GM18511 (cell line): ENCODE results near the gene CCL18.
"Not testable (repeated sequence)": the region's sequence is repeated elsewhere in the genome, so short reads cannot be mapped to it uniquely, and the experiment has no call there.

ENCODE experiments used
- ATAC-seq: cut with Tn5 transposase; IDR thresholded peaks from one replicate; pipeline ENCODE4 v1.9.1; 2021; ENCODE audit warnings: mild to moderate bottlenecking, moderate library complexity; ENCODE audit not compliant: unreplicated experiment

The CCL18 gene

GRCh38 chr17:36070427-36070826 is 6.4 kb downstream of the CCL18 start:
- no peak for ATAC-seq

GRCh38 chr17:36071751-36072150 is 7.7 kb downstream of the CCL18 start:
- no peak for ATAC-seq

GRCh38 chr17:36072431-36073121 is 8.5 kb downstream of the CCL18 start:
- peak; percentile 73 for ATAC-seq

DNA sequence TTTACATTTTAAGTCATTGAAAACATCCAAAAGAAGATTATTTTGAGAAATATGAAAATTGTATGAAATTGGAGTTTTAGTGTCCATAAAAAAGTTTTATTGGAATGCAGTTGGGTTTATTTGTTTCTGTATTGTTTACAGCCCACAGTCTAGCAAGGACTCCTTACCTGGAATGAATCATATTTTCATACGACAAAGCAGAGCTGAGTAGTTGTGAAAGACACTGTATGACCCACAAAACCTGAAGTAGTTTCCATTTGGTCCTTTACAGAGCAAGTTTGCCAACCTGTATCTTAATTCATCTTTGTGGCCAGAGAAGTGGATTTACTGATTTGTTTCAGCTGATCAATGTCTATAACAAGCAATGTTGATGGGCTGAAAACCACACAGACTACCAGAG is 10.3 kb downstream of the CCL18 start:
- ATAC-seq = no peak

DNA sequence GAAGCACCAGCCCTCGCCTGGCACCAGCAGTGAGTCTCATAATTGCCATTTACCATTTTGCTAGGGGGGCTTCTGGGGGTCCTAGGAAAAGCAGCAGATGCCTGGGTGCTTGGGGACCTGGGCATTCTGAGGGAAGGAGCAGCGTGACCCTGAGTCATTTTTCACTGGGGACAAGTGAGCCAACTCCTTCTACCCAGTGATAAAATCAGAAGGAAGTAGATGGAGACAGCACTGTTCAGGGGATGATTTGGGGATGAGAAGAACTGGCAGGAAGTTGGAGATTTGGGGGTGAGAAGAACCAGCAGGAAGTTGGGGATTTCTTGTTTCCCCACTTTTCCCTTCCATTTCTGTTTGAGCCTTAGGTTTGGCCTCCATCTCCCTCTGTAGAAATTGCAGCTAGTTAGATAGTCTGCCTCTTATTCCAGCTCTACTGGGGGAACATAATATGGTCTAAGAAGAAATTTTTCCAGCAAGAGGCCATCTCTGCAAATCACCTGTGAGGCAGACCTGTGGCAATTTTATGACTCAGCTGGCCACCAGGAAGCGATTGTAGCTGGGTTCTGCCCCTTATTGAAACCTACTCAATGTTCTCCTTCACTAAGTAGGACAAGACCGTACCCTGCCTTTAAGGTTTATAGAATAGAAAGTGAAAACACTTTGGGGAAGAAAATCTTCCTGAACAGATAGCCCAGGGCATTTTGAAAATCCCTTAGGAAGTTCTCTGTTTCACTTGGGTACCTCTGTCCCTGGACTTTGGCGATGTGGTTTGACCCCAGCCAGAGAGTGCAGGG is 17.8 kb downstream of the CCL18 start:
- peak; percentile 47 for ATAC-seq

- peak; percentile 69 for ATAC-seq
Observed at GRCh38 chr17:36082482-36083120, 18.5 kb downstream of the CCL18 start.

DNA sequence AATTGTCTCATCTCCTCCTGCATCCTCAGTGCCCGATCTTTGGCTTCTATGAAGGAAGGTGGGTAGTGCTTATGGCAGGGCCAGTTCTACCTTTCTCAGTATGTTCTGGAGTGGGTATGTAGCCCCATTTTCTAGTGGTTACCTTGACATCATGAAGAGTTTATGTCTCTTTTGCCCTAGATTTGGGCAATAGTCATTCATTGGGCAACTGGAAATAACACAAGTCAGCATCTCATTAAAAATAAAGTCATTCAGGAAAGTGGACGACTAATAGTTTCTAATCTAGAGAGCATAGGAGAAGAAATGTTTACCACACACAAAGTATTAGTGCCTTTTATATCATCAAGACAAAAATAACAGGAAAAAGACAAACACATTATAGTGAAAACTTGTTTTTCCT is 19.6 kb downstream of the CCL18 start:
- ATAC-seq = not testable (repeated sequence)

GRCh38 chr17:36085765-36086164 is 21.7 kb downstream of the CCL18 start:
- ATAC-seq = no peak

GRCh38 chr17:36086791-36087190 is 22.7 kb downstream of the CCL18 start:
- ATAC-seq = no peak

- not testable (repeated sequence) for ATAC-seq
Observed at GRCh38 chr17:36087471-36087870, 23.4 kb downstream of the CCL18 start.

GRCh38 chr17:36087897-36088572 is 24.0 kb downstream of the CCL18 start:
- not testable (repeated sequence) for ATAC-seq

DNA sequence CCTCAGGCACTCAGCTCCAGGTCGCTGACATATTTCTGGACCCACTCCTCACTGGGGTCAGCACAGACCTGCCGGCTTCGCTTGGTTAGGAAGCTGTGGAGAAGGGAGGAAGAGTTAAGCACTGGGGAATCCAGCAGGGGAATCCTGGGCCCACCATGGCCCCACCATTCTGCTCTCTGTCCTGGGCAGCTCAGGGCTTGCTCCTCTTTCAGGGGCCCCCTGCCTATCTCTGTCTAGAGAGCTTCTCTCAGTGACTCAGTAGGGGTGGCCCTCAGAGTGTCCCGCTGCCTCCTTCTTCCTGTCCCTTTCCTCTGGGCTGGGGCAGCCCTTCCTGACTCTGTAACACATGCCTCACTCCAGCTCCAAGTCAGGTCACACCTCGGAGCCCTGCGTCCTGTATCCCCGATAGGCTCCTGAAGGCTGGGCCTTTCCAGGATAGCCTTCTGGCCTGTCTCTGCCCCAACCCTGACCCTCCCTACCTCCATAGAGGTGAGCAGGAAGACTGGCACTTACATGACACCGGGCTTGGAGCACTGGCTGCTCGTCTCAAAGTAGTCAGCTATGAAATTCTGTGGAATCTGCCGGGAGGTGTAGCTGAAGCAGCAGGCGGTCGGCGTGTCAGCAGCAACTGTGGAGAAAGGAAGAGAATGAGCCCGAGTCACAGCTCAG is 24.7 kb downstream of the CCL18 start:
- ATAC-seq = no peak

- no peak for ATAC-seq
Observed at GRCh38 chr17:36089339-36089865, 25.3 kb downstream of the CCL18 start.

GRCh38 chr17:36089888-36090836 is 26.1 kb downstream of the CCL18 start, which contains the start of gene CCL3:
Gene CCL3 (minus strand): TSS chr17:36090143. CDS start chr17:36090058, 85 bp downstream.
- ATAC-seq = peak; percentile 78

DNA sequence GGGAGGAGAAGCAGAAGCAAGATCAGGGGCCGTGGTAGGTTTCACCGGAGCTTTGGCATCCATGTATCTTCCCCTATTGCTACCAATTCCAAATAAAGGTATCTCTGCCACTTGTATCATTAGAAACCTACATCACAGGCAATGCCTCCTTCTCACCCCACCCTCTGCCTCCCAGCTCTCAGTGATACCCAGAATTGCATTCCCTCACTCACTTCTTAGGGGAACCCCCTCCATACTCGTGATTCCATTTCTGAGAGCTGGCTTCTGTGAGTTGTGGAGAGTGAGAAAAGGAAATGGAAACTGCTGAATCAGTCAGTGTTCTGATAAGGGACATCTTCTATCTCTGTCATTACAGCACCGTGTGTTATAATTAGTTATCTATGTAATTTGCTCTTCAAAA is 28.2 kb downstream of the CCL18 start:
- ATAC-seq = no peak

- not testable (repeated sequence) for ATAC-seq
Observed at GRCh38 chr17:36092715-36093114, 28.6 kb downstream of the CCL18 start.

DNA sequence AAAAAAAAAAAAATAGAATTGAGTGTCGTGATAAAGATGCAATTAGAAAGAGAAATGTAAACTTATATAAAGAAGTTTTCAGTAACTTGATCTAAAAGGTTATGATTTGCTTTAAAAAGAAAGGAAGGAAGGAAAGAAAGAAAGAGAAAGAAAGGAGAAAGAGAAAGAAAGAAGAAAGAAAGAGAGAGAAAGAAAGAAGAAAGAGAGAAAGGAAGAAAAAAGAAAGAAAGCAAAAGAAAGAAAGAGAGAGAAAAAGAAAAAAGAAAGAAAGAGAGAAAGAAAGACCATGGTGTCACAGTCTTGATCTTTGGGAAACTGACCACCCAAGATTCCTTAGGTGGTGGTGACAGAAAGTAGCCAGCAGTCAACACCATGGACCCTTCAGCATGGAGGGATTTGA is 30.2 kb downstream of the CCL18 start:
- ATAC-seq = no peak

- ATAC-seq = no peak
Observed at GRCh38 chr17:36094746-36095145, 30.7 kb downstream of the CCL18 start.

DNA sequence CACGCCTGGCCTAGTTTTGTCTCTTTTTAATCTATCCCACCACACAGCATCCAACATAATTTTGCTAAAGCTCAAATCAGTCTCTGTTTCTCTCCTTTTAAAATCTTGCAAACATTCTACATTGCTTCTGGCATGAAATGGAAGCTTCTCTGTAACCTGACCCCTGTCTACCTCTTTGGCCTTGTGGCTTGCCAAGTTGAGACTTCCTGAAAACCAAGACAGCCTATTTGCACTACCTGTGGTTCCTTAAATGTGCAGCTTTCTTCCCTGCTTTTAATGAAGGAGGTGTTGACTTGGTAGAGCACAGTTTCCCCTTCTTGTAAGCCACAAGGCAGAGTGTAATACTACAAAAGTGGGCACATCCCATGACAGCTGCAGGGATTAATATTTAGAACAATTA is 31.9 kb downstream of the CCL18 start:
- no peak for ATAC-seq
